ENCODE results near the gene PRSS36. TPM values are rescaled to one million over a fixed set of nuclear protein-coding genes. Genes with fewer than 3 reads are reported as not detected.
"Not testable (repeated sequence)": the region's sequence is repeated elsewhere in the genome, so short reads cannot be mapped to it uniquely, and the experiment has no call there.

PRSS36 gene
- total RNA-seq, 1 donor from 2014 or later, result 1.3 TPM

- intact Hi-C loops (cut with micrococcal nuclease), result loop anchor here (2.0 to 5.0 kb wide), 2 partner anchors 34 to 239 kb away; partner anchors contain the start of gene BCKDK
These were observed 6.7 kb downstream of the PRSS36 start for GRCh38 chr16:31143011-31143693.

- intact Hi-C loops (cut with micrococcal nuclease), result loop anchor here (1.0 to 5.0 kb wide), 9 partner anchors 25 to 240 kb away; partner anchors contain the start of genes BCKDK, FUS, KAT8 and STX4
These were observed 7.5 kb downstream of the PRSS36 start for GRCh38 chr16:31142109-31143010.

GRCh38 chr16:31141489-31142108 is 8.3 kb downstream of the PRSS36 start:
- intact Hi-C loops (cut with micrococcal nuclease), result loop anchor here (1.0 to 5.0 kb wide), 9 partner anchors 24 to 241 kb away; partner anchors contain the start of genes BCKDK, FUS, KAT8 and STX4

GRCh38 chr16:31141071-31141469 is 8.8 kb downstream of the PRSS36 start:
- intact Hi-C loops (cut with micrococcal nuclease), result loop anchor here (5.0 kb wide), 1 partner anchor 241 kb away; no protein-coding TSS in a partner anchor

GRCh38 chr16:31138621-31139578 is 11.0 kb downstream of the PRSS36 start:
- intact Hi-C loops (cut with micrococcal nuclease), result no loop called here

GRCh38 chr16:31136822-31137499 is 12.9 kb downstream of the PRSS36 start:
- intact Hi-C loops (cut with micrococcal nuclease), result not testable (repeated sequence)

- intact Hi-C loops (cut with micrococcal nuclease), result no loop called here
These were observed 13.6 kb downstream of the PRSS36 start for GRCh38 chr16:31136287-31136662.

GRCh38 chr16:31135535-31136286 is 14.2 kb downstream of the PRSS36 start, which contains the start of gene PRSS8:
PRSS8 (minus strand) TSS chr16:31135727; CDS start chr16:31135498, 229 bp downstream.
- intact Hi-C loops (cut with micrococcal nuclease), result no loop called here

GRCh38 chr16:31134625-31135534 is 15.0 kb downstream of the PRSS36 start:
- intact Hi-C loops (cut with micrococcal nuclease), result no loop called here

- intact Hi-C loops (cut with micrococcal nuclease), result no loop called here
These were observed 15.7 kb downstream of the PRSS36 start for GRCh38 chr16:31134091-31134571.

- intact Hi-C loops (cut with micrococcal nuclease), result no loop called here
These were observed 16.8 kb downstream of the PRSS36 start for GRCh38 chr16:31133046-31133501.

GRCh38 chr16:31132303-31132979 is 17.4 kb downstream of the PRSS36 start:
- intact Hi-C loops (cut with micrococcal nuclease), result no loop called here

GRCh38 chr16:31131841-31132271 is 18.0 kb downstream of the PRSS36 start:
- intact Hi-C loops (cut with micrococcal nuclease), result no loop called here

- intact Hi-C loops (cut with micrococcal nuclease), result no loop called here
These were observed 18.4 kb downstream of the PRSS36 start for GRCh38 chr16:31131416-31131815.

- intact Hi-C loops (cut with micrococcal nuclease), result no loop called here
These were observed 19.0 kb downstream of the PRSS36 start for GRCh38 chr16:31130899-31131298.

GRCh38 chr16:31130336-31130891 is 19.5 kb downstream of the PRSS36 start:
- intact Hi-C loops (cut with micrococcal nuclease), result no loop called here

Data from T-helper 2 cell treated with Interferon-gamma antibody and Interleukin-4, amounts not matched to agents 100 ng/mL and 5 ng/mL, for 36 hours (primary cell).